ENCODE data around the gene NRN1L. TPM values are rescaled to one million over a fixed set of nuclear protein-coding genes. Genes with fewer than 3 reads are reported as not detected.
"Not testable (repeated sequence)": the region's sequence is repeated elsewhere in the genome, so short reads cannot be mapped to it uniquely, and the experiment has no call there.

The NRN1L gene
- total RNA-seq, 1 experiment from 2014 or later = not detected

- H3K9me3 ChIP-seq (replicated peaks) = no peaks in the 10 kb centered on the region
- no peak overlapping the region for H3K27ac ChIP-seq
- H3K4me1 ChIP-seq = peaks cover 5% of the 10 kb centered on the region; the same call in 1 of the 2 replicates
- H3K27me3 ChIP-seq = no peaks in the 10 kb centered on the region
- H3K4me3 ChIP-seq = peak overlapping the region; percentile 100
- DNase-seq = no peak
- no peaks in the 10 kb centered on the region for H3K36me3 ChIP-seq
Observed at GRCh38 chr16:67848118-67848517, 36.6 kb upstream of the NRN1L start.

GRCh38 chr16:67853670-67854069, 31.0 kb upstream of the NRN1L start:
- Histone ChIP-seq H3K9me3 (replicated peaks) (no peaks in the 10 kb centered on the region), H3K36me3 (no peaks in the 10 kb centered on the region), H3K27me3 (no peaks in the 10 kb centered on the region), H3K4me1 (no peaks in the 10 kb centered on the region), H3K4me3 (no peak overlapping the region), H3K27ac (no peak overlapping the region)
- DNase-seq = no peak

- Histone ChIP-seq H3K27me3 (no peaks in the 10 kb centered on the region), H3K9me3 (replicated peaks) (no peaks in the 10 kb centered on the region), H3K27ac (no peak overlapping the region), H3K4me3 (no peak overlapping the region), H3K36me3 (peaks cover 3% of the 10 kb centered on the region), H3K4me1 (no peaks in the 10 kb centered on the region)
- DNase-seq = no peak
Observed at GRCh38 chr16:67855789-67856188, 28.9 kb upstream of the NRN1L start.

GRCh38 chr16:67856927-67857546, 27.6 kb upstream of the NRN1L start:
- no peaks in the 10 kb centered on the region for H3K4me1 ChIP-seq
- H3K4me3 ChIP-seq = no peak overlapping the region
- no peaks in the 10 kb centered on the region for H3K27me3 ChIP-seq
- H3K36me3 ChIP-seq = peaks cover 6% of the 10 kb centered on the region
- no peak for DNase-seq
- H3K9me3 ChIP-seq (replicated peaks) = no peaks in the 10 kb centered on the region
- no peak overlapping the region for H3K27ac ChIP-seq

- Histone ChIP-seq H3K27me3 (no peaks in the 10 kb centered on the region), H3K4me3 (no peak overlapping the region), H3K27ac (no peak overlapping the region), H3K36me3 (peaks cover 6% of the 10 kb centered on the region), H3K9me3 (replicated peaks) (no peaks in the 10 kb centered on the region), H3K4me1 (no peaks in the 10 kb centered on the region)
- no peak for DNase-seq
Observed at GRCh38 chr16:67857547-67858233, 27.0 kb upstream of the NRN1L start.

GRCh38 chr16:67858500-67858899, 26.2 kb upstream of the NRN1L start:
- Histone ChIP-seq H3K9me3 (replicated peaks) (no peaks in the 10 kb centered on the region), H3K4me3 (no peak overlapping the region), H3K27me3 (no peaks in the 10 kb centered on the region), H3K27ac (no peak overlapping the region), H3K4me1 (no peaks in the 10 kb centered on the region), H3K36me3 (peaks cover 6% of the 10 kb centered on the region)
- DNase-seq = no peak

- DNase-seq = no peak
- Histone ChIP-seq H3K36me3 (peaks cover 7% of the 10 kb centered on the region), H3K9me3 (replicated peaks) (no peaks in the 10 kb centered on the region), H3K27me3 (no peaks in the 10 kb centered on the region), H3K4me1 (no peaks in the 10 kb centered on the region), H3K4me3 (no peak overlapping the region), H3K27ac (no peak overlapping the region)
Observed at GRCh38 chr16:67860589-67861398, 23.9 kb upstream of the NRN1L start.

GRCh38 chr16:67861877-67862276, 22.8 kb upstream of the NRN1L start:
- Histone ChIP-seq H3K27me3 (no peaks in the 10 kb centered on the region), H3K9me3 (replicated peaks) (no peaks in the 10 kb centered on the region), H3K4me1 (no peaks in the 10 kb centered on the region), H3K27ac (no peak overlapping the region), H3K4me3 (no peak overlapping the region), H3K36me3 (peaks cover 9% of the 10 kb centered on the region)
- DNase-seq = no peak

GRCh38 chr16:67862623-67863583, 21.8 kb upstream of the NRN1L start:
- H3K9me3 ChIP-seq (replicated peaks) = no peaks in the 10 kb centered on the region
- H3K36me3 ChIP-seq = peaks cover 9% of the 10 kb centered on the region
- H3K27me3 ChIP-seq = no peaks in the 10 kb centered on the region
- DNase-seq = no peak
- no peak overlapping the region for H3K27ac ChIP-seq
- H3K4me1 ChIP-seq = no peaks in the 10 kb centered on the region
- no peak overlapping the region for H3K4me3 ChIP-seq

GRCh38 chr16:67864044-67864443, 20.6 kb upstream of the NRN1L start:
- H3K27ac ChIP-seq, DNase-seq: not testable (repeated sequence)

GRCh38 chr16:67864594-67864993, 20.1 kb upstream of the NRN1L start:
- Histone ChIP-seq H3K27me3 (no peaks in the 10 kb centered on the region), H3K9me3 (replicated peaks) (no peaks in the 10 kb centered on the region), H3K27ac (no peak overlapping the region), H3K36me3 (peaks cover 9% of the 10 kb centered on the region), H3K4me1 (no peaks in the 10 kb centered on the region), H3K4me3 (no peak overlapping the region)
- DNase-seq = no peak

More at GRCh38 chr16:67864044-67864443, 20.6 kb upstream of the NRN1L start:
- H3K9me3 ChIP-seq (replicated peaks); H3K36me3 ChIP-seq; H3K4me1 ChIP-seq; H3K27me3 ChIP-seq; H3K4me3 ChIP-seq: not testable (repeated sequence)

GRCh38 chr16:67865318-67865717, 19.4 kb upstream of the NRN1L start:
- H3K9me3 ChIP-seq (replicated peaks) = no peaks in the 10 kb centered on the region
- no peaks in the 10 kb centered on the region for H3K4me1 ChIP-seq
- H3K4me3 ChIP-seq = no peak overlapping the region
- no peak overlapping the region for H3K27ac ChIP-seq
- peak; percentile 11 to 32 for DNase-seq
- no peaks in the 10 kb centered on the region for H3K27me3 ChIP-seq
- H3K36me3 ChIP-seq = peaks cover 11% of the 10 kb centered on the region

- no peaks in the 10 kb centered on the region for H3K9me3 ChIP-seq (replicated peaks)
- H3K36me3 ChIP-seq = peaks cover 6% of the 10 kb centered on the region
- H3K27me3 ChIP-seq = no peaks in the 10 kb centered on the region
- DNase-seq = no peak
- H3K27ac ChIP-seq = no peak overlapping the region
- no peaks in the 10 kb centered on the region for H3K4me1 ChIP-seq
- H3K4me3 ChIP-seq = no peak overlapping the region
Observed at GRCh38 chr16:67868290-67868689, 16.4 kb upstream of the NRN1L start.

GRCh38 chr16:67869653-67870052, 15.0 kb upstream of the NRN1L start:
- H3K4me3 ChIP-seq = no peak overlapping the region
- no peaks in the 10 kb centered on the region for H3K4me1 ChIP-seq
- H3K9me3 ChIP-seq (replicated peaks) = no peaks in the 10 kb centered on the region
- H3K27me3 ChIP-seq = no peaks in the 10 kb centered on the region
- no peak overlapping the region for H3K27ac ChIP-seq
- no peak for DNase-seq
- H3K36me3 ChIP-seq = peaks cover 6% of the 10 kb centered on the region
